Chondrocyte (in vitro differentiated cells): Measurements from ENCODE around the gene SYCP3. TPM values are rescaled to one million over a fixed set of nuclear protein-coding genes. Genes with fewer than 3 reads are reported as not detected.
"Not testable (repeated sequence)": the region's sequence is repeated elsewhere in the genome, so short reads cannot be mapped to it uniquely, and the experiment has no call there.

Experiments
- DNase-seq: peaks from one replicate; pipeline ENCODE4 v3.0.0; 2021; ENCODE audit warnings: mixed read lengths, low spot score
- H3K27ac Mint-ChIP-seq: one replicate; pipeline ENCODE4 v1.8.0; 2021; ENCODE audit warnings: mild to moderate bottlenecking, moderate library complexity, mixed read lengths; ENCODE audit not compliant: unreplicated experiment
- H3K27me3 Mint-ChIP-seq: 2 replicates; pipeline ENCODE4 v1.8.0; 2021; ENCODE audit warnings: low read depth, mixed read lengths
- H3K36me3 Mint-ChIP-seq: 2 replicates; pipeline ENCODE4 v1.8.0; 2021; ENCODE audit warnings: low read depth, mixed read lengths
- H3K4me1 Mint-ChIP-seq: 2 replicates; pipeline ENCODE4 v1.8.0; 2021; ENCODE audit warnings: low read depth, mild to moderate bottlenecking, mixed read lengths
- H3K4me3 Mint-ChIP-seq: one replicate; pipeline ENCODE4 v1.8.0; 2021; ENCODE audit warnings: mild to moderate bottlenecking, moderate library complexity, mixed read lengths; ENCODE audit not compliant: unreplicated experiment
- H3K9me3 Mint-ChIP-seq: 2 replicates; pipeline ENCODE4 v1.8.0; 2021; ENCODE audit warnings: low read depth, mixed read lengths
- total RNA-seq: library from RNA; stranded (reverse); gene quantifications from 3 replicates; pipeline ENCODE4 v1.2.1, GENCODE V29; 2021
- TF ChIP-seq, protein P1 (sequence below): fragments of 200-600 bp; sonication (generic); IDR thresholded peaks from 2 replicates; pipeline ENCODE4 v1.5.0; 2021; ENCODE audit warnings: antibody characterized with exemption, mild to moderate bottlenecking, moderate library complexity

SYCP3 gene
- total RNA-seq, 1 donor from 2014 or later, result 0.05 TPM

DNA sequence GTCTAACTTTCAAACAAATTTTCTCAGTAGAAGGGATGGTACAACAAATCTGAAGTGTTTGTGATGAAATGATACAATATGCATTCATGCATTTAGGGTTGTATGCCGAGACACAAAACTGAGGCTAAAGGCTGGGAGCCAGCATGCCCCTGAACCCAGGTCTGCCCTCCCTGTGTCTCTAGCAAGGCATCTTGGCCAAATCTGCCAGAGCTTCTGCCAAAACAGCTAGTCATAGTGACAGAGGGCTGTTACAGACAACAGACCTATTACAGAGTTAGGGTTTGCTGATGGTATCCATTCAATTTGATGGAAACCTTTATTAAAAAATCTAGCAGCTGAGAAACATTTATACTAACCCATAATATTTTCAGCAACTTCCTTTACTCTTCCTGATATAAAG lies 53.1 kb downstream of the SYCP3 start:
- Mint-ChIP-seq H3K27me3 (no peaks in the 10 kb centered on the region), H3K27ac (no peak overlapping the region), H3K4me3 (no peak overlapping the region), H3K4me1 (no peaks in the 10 kb centered on the region), H3K36me3 (no peaks in the 10 kb centered on the region), H3K9me3 (no peaks in the 10 kb centered on the region)
- TF ChIP-seq, protein P1, sequence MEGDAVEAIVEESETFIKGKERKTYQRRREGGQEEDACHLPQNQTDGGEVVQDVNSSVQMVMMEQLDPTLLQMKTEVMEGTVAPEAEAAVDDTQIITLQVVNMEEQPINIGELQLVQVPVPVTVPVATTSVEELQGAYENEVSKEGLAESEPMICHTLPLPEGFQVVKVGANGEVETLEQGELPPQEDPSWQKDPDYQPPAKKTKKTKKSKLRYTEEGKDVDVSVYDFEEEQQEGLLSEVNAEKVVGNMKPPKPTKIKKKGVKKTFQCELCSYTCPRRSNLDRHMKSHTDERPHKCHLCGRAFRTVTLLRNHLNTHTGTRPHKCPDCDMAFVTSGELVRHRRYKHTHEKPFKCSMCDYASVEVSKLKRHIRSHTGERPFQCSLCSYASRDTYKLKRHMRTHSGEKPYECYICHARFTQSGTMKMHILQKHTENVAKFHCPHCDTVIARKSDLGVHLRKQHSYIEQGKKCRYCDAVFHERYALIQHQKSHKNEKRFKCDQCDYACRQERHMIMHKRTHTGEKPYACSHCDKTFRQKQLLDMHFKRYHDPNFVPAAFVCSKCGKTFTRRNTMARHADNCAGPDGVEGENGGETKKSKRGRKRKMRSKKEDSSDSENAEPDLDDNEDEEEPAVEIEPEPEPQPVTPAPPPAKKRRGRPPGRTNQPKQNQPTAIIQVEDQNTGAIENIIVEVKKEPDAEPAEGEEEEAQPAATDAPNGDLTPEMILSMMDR, result no peak
- DNase-seq, result no peak

DNA sequence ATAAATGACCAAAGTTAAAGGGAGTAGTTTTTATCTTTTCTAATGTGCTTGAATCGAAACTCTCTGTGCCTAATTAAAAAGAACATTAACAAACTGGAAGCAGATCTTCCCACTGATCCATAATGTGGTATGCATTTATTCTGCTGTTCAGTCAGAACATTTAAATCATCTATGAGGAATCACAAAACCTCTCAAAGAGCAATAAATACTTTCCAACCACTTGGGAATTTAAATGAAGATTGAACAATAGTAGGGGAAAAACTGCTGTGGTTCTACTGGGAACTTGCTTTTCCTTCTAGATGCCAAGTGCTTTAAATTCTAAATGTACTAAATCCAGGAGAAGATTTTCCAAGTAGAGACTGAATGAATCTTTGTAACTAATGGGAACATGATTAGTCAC lies 54.2 kb downstream of the SYCP3 start:
- H3K27me3 Mint-ChIP-seq, result no peaks in the 10 kb centered on the region
- peaks cover 5% of the 10 kb centered on the region for H3K4me1 Mint-ChIP-seq
- H3K4me3 Mint-ChIP-seq, result no peak overlapping the region
- no peak overlapping the region for H3K27ac Mint-ChIP-seq
- TF ChIP-seq, protein P1, result no peak
- no peaks in the 10 kb centered on the region for H3K36me3 Mint-ChIP-seq
- no peak for DNase-seq
- H3K9me3 Mint-ChIP-seq, result no peaks in the 10 kb centered on the region

DNA sequence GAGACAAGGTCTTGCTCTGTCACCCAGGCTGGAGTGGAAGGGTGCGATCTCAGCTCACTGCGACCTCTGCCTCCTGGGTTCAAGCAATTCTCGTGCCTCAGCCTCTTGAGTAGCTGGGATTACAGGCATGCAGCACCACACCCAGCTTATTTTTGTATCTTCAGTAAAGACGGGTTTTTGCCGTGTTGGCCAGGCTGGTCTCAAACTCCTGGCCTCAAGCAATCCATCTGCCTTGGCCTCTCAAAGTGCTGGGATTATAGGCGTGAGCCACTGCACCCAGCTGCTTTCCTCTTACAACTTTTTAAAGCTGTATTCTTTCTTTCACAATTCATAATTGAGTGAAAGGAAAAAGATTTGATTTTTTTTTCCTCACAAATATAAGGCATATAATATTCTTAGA lies 57.6 kb downstream of the SYCP3 start:
- H3K4me1 Mint-ChIP-seq, H3K27me3 Mint-ChIP-seq, H3K27ac Mint-ChIP-seq, H3K4me3 Mint-ChIP-seq, H3K36me3 Mint-ChIP-seq, DNase-seq, H3K9me3 Mint-ChIP-seq: not testable (repeated sequence)

DNA sequence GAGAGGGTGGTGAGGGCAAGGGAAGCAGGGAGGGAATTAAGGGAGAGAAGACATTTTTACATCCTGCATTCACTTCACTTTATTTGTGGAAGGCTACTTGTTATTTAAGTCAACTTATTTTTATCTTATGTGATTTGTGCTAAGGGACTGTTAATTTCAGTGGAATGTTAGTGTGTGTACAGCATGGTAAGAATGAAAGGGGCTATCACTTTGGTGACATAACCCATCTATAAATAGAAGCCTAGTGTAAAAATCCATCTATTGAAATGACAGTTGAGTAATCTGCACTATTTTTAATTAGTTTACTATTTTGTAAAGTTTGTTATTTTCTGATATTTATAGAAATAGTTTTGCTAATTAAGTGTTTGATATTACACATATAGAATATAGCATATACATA lies 58.6 kb downstream of the SYCP3 start:
- Mint-ChIP-seq H3K27me3 (no peaks in the 10 kb centered on the region), H3K4me1 (peaks cover 5% of the 10 kb centered on the region), H3K27ac (no peak overlapping the region), H3K36me3 (no peaks in the 10 kb centered on the region), H3K9me3 (no peaks in the 10 kb centered on the region), H3K4me3 (no peak overlapping the region)
- DNase-seq, result no peak
- TF ChIP-seq, protein P1, result no peak

DNA sequence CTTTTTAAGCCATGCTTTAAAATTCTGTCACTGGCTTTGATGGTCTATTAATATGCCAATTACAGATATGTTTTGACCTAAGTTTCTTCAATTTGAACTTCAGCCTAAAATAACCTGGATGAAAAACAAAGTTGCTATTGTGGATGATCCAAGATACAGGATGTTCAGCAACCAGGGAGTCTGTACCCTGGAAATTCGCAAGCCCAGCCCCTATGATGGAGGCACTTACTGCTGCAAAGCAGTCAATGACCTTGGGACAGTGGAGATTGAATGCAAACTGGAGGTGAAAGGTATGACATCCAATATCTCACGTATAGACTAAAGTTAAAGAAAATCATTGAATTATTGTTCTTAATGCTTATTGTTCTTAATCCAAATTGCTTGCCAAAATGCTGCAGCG lies 59.0 kb downstream of the SYCP3 start:
- H3K36me3 Mint-ChIP-seq, result no peaks in the 10 kb centered on the region
- H3K4me3 Mint-ChIP-seq, result no peak overlapping the region
- no peaks in the 10 kb centered on the region for H3K9me3 Mint-ChIP-seq
- no peak overlapping the region for H3K27ac Mint-ChIP-seq
- DNase-seq, result no peak
- TF ChIP-seq, protein P1, result no peak
- H3K27me3 Mint-ChIP-seq, result no peaks in the 10 kb centered on the region
- H3K4me1 Mint-ChIP-seq, result peaks cover 5% of the 10 kb centered on the region

Other genes starting within 250 kb of the SYCP3 start
- not detected in 3 replicates for gene MYBPC1, start 144.5 kb downstream of the SYCP3 start, total RNA-seq
- gene CHPT1, start 41.8 kb downstream of the SYCP3 start, total RNA-seq, result 32.1 to 36.3 TPM (median 34.1 TPM) in 3 replicates
- gene GNPTAB, start 91.5 kb upstream of the SYCP3 start, total RNA-seq, result 25.9 to 28.8 TPM (median 27.8 TPM) in 3 replicates
- 7.0 to 11.6 TPM (median 9.3 TPM) in 3 replicates for gene DRAM1, start 138.1 kb upstream of the SYCP3 start, total RNA-seq